NCI-H2227 treated with DMSO at 0.1 percent for 48 hours (cell line): ENCODE measurements around the gene NOL4L.
A peak's percentile ranks its signal among the peaks of the same experiment; 100 is the strongest.

Source experiments
- DNase-seq: peaks from one replicate; lab custom pipeline; 2025; lab: John Stamatoyannopoulos, UW

Gene NOL4L

GRCh38 chr20:32613192-32614053 lies 28.3 kb upstream of the NOL4L start:
- DNase-seq, result no peak

GRCh38 chr20:32612351-32613191 lies 27.4 kb upstream of the NOL4L start:
- DNase-seq, result no peak

GRCh38 chr20:32611868-32612267 lies 26.7 kb upstream of the NOL4L start:
- no peak for DNase-seq

- no peak for DNase-seq
These were observed 26.2 kb upstream of the NOL4L start for GRCh38 chr20:32611286-32611685.

GRCh38 chr20:32610472-32611218 lies 25.5 kb upstream of the NOL4L start:
- DNase-seq, result peak; percentile 82

GRCh38 chr20:32609993-32610392 lies 24.9 kb upstream of the NOL4L start:
- no peak for DNase-seq

GRCh38 chr20:32609111-32609773 lies 24.1 kb upstream of the NOL4L start:
- no peak for DNase-seq

GRCh38 chr20:32608664-32609015 lies 23.5 kb upstream of the NOL4L start:
- DNase-seq, result no peak

- DNase-seq, result no peak
These were observed 22.9 kb upstream of the NOL4L start for GRCh38 chr20:32607727-32608663.

GRCh38 chr20:32607324-32607723 lies 22.2 kb upstream of the NOL4L start:
- DNase-seq, result no peak

GRCh38 chr20:32606790-32607189 lies 21.7 kb upstream of the NOL4L start:
- no peak for DNase-seq

GRCh38 chr20:32606107-32606506 lies 21.0 kb upstream of the NOL4L start:
- no peak for DNase-seq

GRCh38 chr20:32605167-32605656 lies 20.1 kb upstream of the NOL4L start:
- no peak for DNase-seq

GRCh38 chr20:32603046-32603726 lies 18.1 kb upstream of the NOL4L start:
- no peak for DNase-seq

- DNase-seq, result no peak
These were observed 17.1 kb upstream of the NOL4L start for GRCh38 chr20:32602273-32602672.

GRCh38 chr20:32600681-32601237 lies 15.6 kb upstream of the NOL4L start:
- no peak for DNase-seq

GRCh38 chr20:32599783-32600340 lies 14.7 kb upstream of the NOL4L start:
- DNase-seq, result no peak

- DNase-seq, result no peak
These were observed 13.5 kb upstream of the NOL4L start for GRCh38 chr20:32598606-32599005.

- no peak for DNase-seq
These were observed 12.6 kb upstream of the NOL4L start for GRCh38 chr20:32597714-32598113.
